Parathyroid adenoma (tissue), 2 donors: ENCODE measurements around the gene NPC2.
A peak's percentile ranks its signal among the peaks of the same experiment; 100 is the strongest.

ENCODE experiments used
- H2AFZ ChIP-seq: fragments of 300-600 bp; sonication (generic); one replicate; pipeline ENCODE4 v1.7.0; 2017; ENCODE audit warnings: antibody characterized with exemption, mild to moderate bottlenecking
- H3K27ac ChIP-seq: fragments of 300-600 bp; sonication (generic); one replicate; pipeline ENCODE4 v1.7.0; 2017
- H3K27me3 ChIP-seq: fragments of 300-600 bp; sonication (generic); one replicate; pipeline ENCODE4 v1.7.0; 2017; ENCODE audit warnings: low read length; ENCODE audit not compliant: control insufficient read depth, insufficient read depth
- H3K36me3 ChIP-seq: fragments of 300-600 bp; sonication (generic); one replicate; pipeline ENCODE4 v1.7.0; 2017; ENCODE audit warnings: low read length; ENCODE audit not compliant: control insufficient read depth, insufficient read depth
- H3K4me1 ChIP-seq: fragments of 300-600 bp; sonication (generic); one replicate; pipeline ENCODE4 v1.7.0; 2017; ENCODE audit warnings: control low read depth
- H3K4me2 ChIP-seq: fragments of 300-600 bp; sonication (generic); one replicate; pipeline ENCODE4 v1.7.0; 2017; ENCODE audit warnings: low read length
- H3K4me3 ChIP-seq: fragments of 300-600 bp; sonication (generic); one replicate; pipeline ENCODE4 v1.7.0; 2017; ENCODE audit warnings: low read depth, low read length
- H3K79me2 ChIP-seq: fragments of 300-600 bp; sonication (generic); one replicate; pipeline ENCODE4 v1.7.0; 2017; ENCODE audit warnings: control low read depth
- H3K9ac ChIP-seq: fragments of 300-600 bp; sonication (generic); one replicate; pipeline ENCODE4 v1.7.0; 2017; ENCODE audit warnings: mild to moderate bottlenecking
- H3K9me3 ChIP-seq: fragments of 300-600 bp; sonication (generic); one replicate; pipeline ENCODE4 v1.7.0; 2017; ENCODE audit warnings: low read length; ENCODE audit not compliant: control insufficient read depth
- CTCF ChIP-seq: fragments of 300-600 bp; sonication (generic); IDR thresholded peaks from one replicate; pipeline ENCODE4 v1.7.0; 2017; ENCODE audit warnings: antibody characterized with exemption, mild to moderate bottlenecking
- donor health status: primary hyperparathyroidism.

Gene NPC2

GRCh38 chr14:74508292-74508731, 15.2 kb upstream of the NPC2 start:
- Histone ChIP-seq H3K27me3 (no peaks in the 10 kb centered on the region), H3K36me3 (no peaks in the 10 kb centered on the region), H3K4me3 (no peak overlapping the region), H3K4me2 (no peak overlapping the region), H3K79me2 (no peaks in the 10 kb centered on the region), H3K27ac (no peak overlapping the region), H3K9ac (no peak overlapping the region), H3K9me3 (no peaks in the 10 kb centered on the region), H2AFZ (no peak overlapping the region), H3K4me1 (no peaks in the 10 kb centered on the region)
- peak; percentile 5 for TF ChIP-seq CTCF

DNA sequence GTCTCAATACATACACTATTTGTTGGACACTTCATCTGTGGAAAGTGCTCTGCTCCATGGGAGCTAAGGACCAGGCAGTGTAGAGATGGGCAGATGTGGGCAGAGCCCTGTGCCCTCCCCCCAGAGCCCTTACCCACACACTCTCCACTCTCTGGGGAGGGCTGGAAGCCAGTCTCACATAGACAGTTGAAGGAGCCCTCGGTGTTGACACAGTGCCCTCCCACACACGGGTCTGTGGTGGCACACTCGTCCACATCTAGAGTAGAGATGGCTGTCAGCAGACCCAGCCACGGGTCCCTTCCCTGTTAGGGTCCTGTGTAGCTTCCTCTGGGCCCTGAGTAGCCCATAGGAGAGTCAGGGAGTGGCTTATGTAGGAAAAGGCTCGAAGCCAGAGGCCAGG, 14.7 kb upstream of the NPC2 start:
- Histone ChIP-seq H3K27ac (no peak overlapping the region), H2AFZ (no peak overlapping the region), H3K36me3 (no peaks in the 10 kb centered on the region), H3K4me2 (no peak overlapping the region), H3K27me3 (no peaks in the 10 kb centered on the region), H3K9me3 (no peaks in the 10 kb centered on the region), H3K79me2 (peaks cover 2% of the 10 kb centered on the region), H3K9ac (no peak overlapping the region), H3K4me1 (no peaks in the 10 kb centered on the region), H3K4me3 (no peak overlapping the region)
- TF ChIP-seq CTCF = no peak

DNA sequence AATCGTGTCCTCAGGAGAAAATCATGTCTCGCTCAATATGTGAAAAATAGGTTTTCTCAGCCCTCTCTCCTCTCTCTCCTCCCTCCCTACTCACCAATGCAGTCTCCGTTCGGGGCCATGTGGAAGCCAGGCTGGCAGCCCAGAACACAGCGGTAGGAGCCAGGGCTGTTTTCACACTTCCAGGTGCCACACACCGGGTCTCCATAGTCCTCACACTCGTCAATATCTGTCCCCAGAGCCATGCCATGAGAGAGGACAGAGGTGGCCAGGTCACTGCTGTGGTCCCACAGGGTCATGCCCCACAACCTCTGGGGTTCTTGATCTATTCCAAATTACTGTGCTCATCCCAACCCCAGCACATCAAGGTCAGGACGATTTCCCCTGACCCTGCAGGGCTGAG, 14.0 kb upstream of the NPC2 start:
- Histone ChIP-seq H3K4me3 (no peak overlapping the region), H2AFZ (no peak overlapping the region), H3K4me1 (no peaks in the 10 kb centered on the region), H3K9ac (no peak overlapping the region), H3K4me2 (no peak overlapping the region), H3K9me3 (no peaks in the 10 kb centered on the region), H3K27ac (no peak overlapping the region), H3K27me3 (no peaks in the 10 kb centered on the region), H3K36me3 (no peaks in the 10 kb centered on the region), H3K79me2 (peaks cover 4% of the 10 kb centered on the region)
- no peak for TF ChIP-seq CTCF

GRCh38 chr14:74506411-74506851, 13.3 kb upstream of the NPC2 start:
- H3K27me3 ChIP-seq = no peaks in the 10 kb centered on the region
- H3K9me3 ChIP-seq = no peaks in the 10 kb centered on the region
- H3K4me2 ChIP-seq = no peak overlapping the region
- H3K36me3 ChIP-seq = no peaks in the 10 kb centered on the region
- no peaks in the 10 kb centered on the region for H3K4me1 ChIP-seq
- no peak overlapping the region for H2AFZ ChIP-seq
- H3K9ac ChIP-seq = no peak overlapping the region
- peaks cover 6% of the 10 kb centered on the region for H3K79me2 ChIP-seq
- TF ChIP-seq CTCF = no peak
- H3K27ac ChIP-seq = no peak overlapping the region
- H3K4me3 ChIP-seq = no peak overlapping the region

- no peaks in the 10 kb centered on the region for H3K27me3 ChIP-seq
- no peak overlapping the region for H3K27ac ChIP-seq
- H3K4me3 ChIP-seq = no peak overlapping the region
- no peaks in the 10 kb centered on the region for H3K4me1 ChIP-seq
- H3K9me3 ChIP-seq = no peaks in the 10 kb centered on the region
- peaks cover 6% of the 10 kb centered on the region for H3K79me2 ChIP-seq
- TF ChIP-seq CTCF = no peak
- no peak overlapping the region for H3K4me2 ChIP-seq
- H2AFZ ChIP-seq = no peak overlapping the region
- no peak overlapping the region for H3K9ac ChIP-seq
- no peaks in the 10 kb centered on the region for H3K36me3 ChIP-seq
Observed at GRCh38 chr14:74505831-74506230, 12.7 kb upstream of the NPC2 start.
